Activated CD4-positive, CD25-positive, alpha-beta regulatory T cell treated with anti-CD3 and anti-CD28 coated beads, Interleukin-2, amount 50 U/mL, for 72 hours (primary cell): Measurements from ENCODE around the gene F2RL3.
"Not testable (repeated sequence)": the region's sequence is repeated elsewhere in the genome, so short reads cannot be mapped to it uniquely, and the experiment has no call there.

Experiments
- DNase-seq: peaks from one replicate; pipeline ENCODE4 v3.0.0; 2021

The F2RL3 gene

GRCh38 chr19:16888629-16889365, at the start of gene F2RL3:
TSS of gene F2RL3 (plus strand) at chr19:16888999. CDS start at chr19:16889190, 191 bp downstream.
- no peak for DNase-seq

GRCh38 chr19:16841391-16841926, 47.3 kb upstream of the F2RL3 start:
- no peak for DNase-seq

GRCh38 chr19:16846901-16847300, 41.9 kb upstream of the F2RL3 start:
- DNase-seq: no peak

GRCh38 chr19:16847430-16847829, 41.4 kb upstream of the F2RL3 start:
- no peak for DNase-seq

GRCh38 chr19:16849168-16849567, 39.6 kb upstream of the F2RL3 start:
- DNase-seq: no peak

GRCh38 chr19:16850133-16850532, 38.7 kb upstream of the F2RL3 start:
- DNase-seq: no peak

- DNase-seq: no peak
Measured at GRCh38 chr19:16851031-16851712, 37.6 kb upstream of the F2RL3 start.

- no peak for DNase-seq
Measured at GRCh38 chr19:16853066-16853465, 35.7 kb upstream of the F2RL3 start.

- no peak for DNase-seq
Measured at GRCh38 chr19:16856091-16856490, 32.7 kb upstream of the F2RL3 start.

- no peak for DNase-seq
Measured at GRCh38 chr19:16859626-16860025, 29.2 kb upstream of the F2RL3 start.

- no peak for DNase-seq
Measured at GRCh38 chr19:16860118-16860517, 28.7 kb upstream of the F2RL3 start.

- no peak for DNase-seq
Measured at GRCh38 chr19:16861011-16861410, 27.8 kb upstream of the F2RL3 start.

- no peak for DNase-seq
Measured at GRCh38 chr19:16861834-16862233, 27.0 kb upstream of the F2RL3 start.

- no peak for DNase-seq
Measured at GRCh38 chr19:16862826-16863415, 25.9 kb upstream of the F2RL3 start.

GRCh38 chr19:16867211-16867610, 21.6 kb upstream of the F2RL3 start:
- no peak for DNase-seq

- DNase-seq: no peak
Measured at GRCh38 chr19:16868423-16869130, 20.2 kb upstream of the F2RL3 start.

GRCh38 chr19:16869331-16869972, 19.3 kb upstream of the F2RL3 start:
- DNase-seq: no peak

GRCh38 chr19:16871871-16872270, 16.9 kb upstream of the F2RL3 start:
- no peak for DNase-seq

GRCh38 chr19:16872728-16873127, 16.1 kb upstream of the F2RL3 start:
- DNase-seq: no peak

GRCh38 chr19:16873594-16873993, 15.2 kb upstream of the F2RL3 start:
- no peak for DNase-seq

- no peak for DNase-seq
Measured at GRCh38 chr19:16874250-16874977, 14.4 kb upstream of the F2RL3 start.

GRCh38 chr19:16874978-16875299, 13.9 kb upstream of the F2RL3 start:
- DNase-seq: not testable (repeated sequence)
